GM23248 (cell line): ENCODE results near the gene GABBR2. TPM values are rescaled to one million over a fixed set of nuclear protein-coding genes. Genes with fewer than 3 reads are reported as not detected.
A peak's percentile ranks its signal among the peaks of the same experiment; 100 is the strongest.

ENCODE experiments used
- DNase-seq: peaks from one replicate; pipeline ENCODE4 v3.0.0-alpha.2; 2015
- H2AFZ ChIP-seq: fragments of 200-600 bp; sonication (generic); 2 replicates; pipeline ENCODE4 v1.6.1; 2016; ENCODE audit warnings: antibody characterized with exemption
- H3F3A ChIP-seq: fragments of 200-600 bp; sonication (generic); 2 replicates; pipeline ENCODE4 v1.6.1; 2016; ENCODE audit warnings: mild to moderate bottlenecking, antibody characterized with exemption, mixed run types; ENCODE audit not compliant: insufficient read depth
- H3K27ac ChIP-seq: fragments of 200-600 bp; sonication (generic); 2 replicates; pipeline ENCODE4 v1.5.1; 2016; ENCODE audit warnings: mild to moderate bottlenecking
- H3K27me3 ChIP-seq: fragments of 200-600 bp; sonication (generic); replicated peaks from 2 replicates; pipeline ENCODE4 v1.6.1; 2016; ENCODE audit warnings: mild to moderate bottlenecking; ENCODE audit not compliant: insufficient read depth
- H3K36me3 ChIP-seq: fragments of 200-600 bp; sonication (generic); 2 replicates; pipeline ENCODE4 v1.6.1; 2016; ENCODE audit warnings: low read depth, mild to moderate bottlenecking
- H3K4me1 ChIP-seq: fragments of 200-600 bp; sonication (generic); 2 replicates; pipeline ENCODE4 v1.6.1; 2016; ENCODE audit warnings: mild to moderate bottlenecking; ENCODE audit not compliant: insufficient read depth
- H3K4me2 ChIP-seq: fragments of 200-600 bp; sonication (generic); one replicate; pipeline ENCODE4 v1.6.1; 2016; ENCODE audit warnings: mild to moderate bottlenecking; ENCODE audit not compliant: unreplicated experiment
- H3K4me3 ChIP-seq: fragments of 200-600 bp; sonication (generic); 2 replicates; pipeline ENCODE4 v1.5.1; 2016; ENCODE audit warnings: mild to moderate bottlenecking
- H3K79me2 ChIP-seq: fragments of 200-600 bp; sonication (generic); 2 replicates; pipeline ENCODE4 v1.6.1; 2016; ENCODE audit warnings: mild to moderate bottlenecking; ENCODE audit not compliant: insufficient read depth
- H3K9ac ChIP-seq: fragments of 200-600 bp; sonication (generic); 2 replicates; pipeline ENCODE4 v1.6.1; 2016; ENCODE audit warnings: mild to moderate bottlenecking
- H3K9me2 ChIP-seq: fragments of 200-600 bp; sonication (generic); 2 replicates; pipeline ENCODE4 v1.6.1; 2016; ENCODE audit warnings: mixed run types, mild to moderate bottlenecking, moderate library complexity; ENCODE audit not compliant: insufficient read depth
- H3K9me3 ChIP-seq: fragments of 200-600 bp; sonication (generic); one replicate; pipeline ENCODE4 v1.6.1; 2017; ENCODE audit warnings: low read depth
- H4K20me1 ChIP-seq: fragments of 200-600 bp; sonication (generic); 2 replicates; pipeline ENCODE4 v1.6.0; 2016; ENCODE audit not compliant: insufficient read depth
- EZH2 ChIP-seq: fragments of 200-600 bp; sonication (generic); IDR thresholded peaks from 2 replicates; pipeline ENCODE4 v1.6.1; 2018; ENCODE audit warnings: antibody characterized with exemption, mild to moderate bottlenecking; ENCODE audit not compliant: insufficient read depth, poor library complexity, severe bottlenecking
- EZH2phosphoT487 ChIP-seq: fragments of 200-600 bp; sonication (generic); IDR thresholded peaks from 2 replicates; pipeline ENCODE4 v1.6.1; 2018; ENCODE audit warnings: antibody characterized with exemption, moderate library complexity, mild to moderate bottlenecking, low read depth; ENCODE audit not compliant: insufficient read depth
- WGBS, 2 experiments: methylation state at CpG; one replicate each; pipeline ENCODE4 v1.1.6; 2015 to 2017; ENCODE audit warnings: low lambda C conversion rate in 2 of 2, low coverage in 1 of 2; ENCODE audit errors: missing lambda C conversion rate in 2 of 2; 5-methylcytosine and 5-hydroxymethylcytosine counted together
- in situ Hi-C: fragments of 300-500 bp; cut with MboI; formaldehyde crosslinking; loops from 2 replicates; pipeline ENCODE4 v1.15.0; 2020
- polyA plus RNA-seq: library from polyadenylated mRNA; unstranded; fragments of >200 nt; fragmentation: Nextera tagmentation; extraction: Ambion mirVana; gene quantifications from 2 replicates; pipeline ENCODE4 v1.2.1, GENCODE V29; 2016
- total RNA-seq: library from RNA; depleted of rRNA; stranded (reverse); fragments of >200 nt; shearing (Covaris generic); gene quantifications from 2 replicates; pipeline ENCODE4 v1.2.3, GENCODE V29; 2014

The GABBR2 gene
- total and polyA plus RNA-seq, 2 experiments from 2014 or later, result 7.5 to 13.4 TPM

- 61 to 69% methylated on average over 8 of the region's 8 CpGs for WGBS, 2 experiments
- Histone ChIP-seq H3K9me3 (no peaks in the 10 kb centered on the region), H3K9ac (no peak overlapping the region), H3K36me3 (no peaks in the 10 kb centered on the region), H2AFZ (no peak overlapping the region), H3K27ac (peak overlapping the region; percentile 34), H3K27me3 (no peaks in the 10 kb centered on the region), H3K9me2 (no peaks in the 10 kb centered on the region), H3F3A (peaks cover 18% of the 10 kb centered on the region), H3K4me2 (no peak overlapping the region), H3K79me2 (no peaks in the 10 kb centered on the region), H3K4me1 (peaks cover 20% of the 10 kb centered on the region), H3K4me3 (no peak overlapping the region), H4K20me1 (no peaks in the 10 kb centered on the region)
- TF ChIP-seq EZH2phosphoT487 (no peak), EZH2 (no peak)
- in situ Hi-C loops, result no loop called here
- peak; percentile 50 for DNase-seq
These were observed 351.6 kb downstream of the GABBR2 start for GRCh38 chr9:98356953-98357690.

DNA sequence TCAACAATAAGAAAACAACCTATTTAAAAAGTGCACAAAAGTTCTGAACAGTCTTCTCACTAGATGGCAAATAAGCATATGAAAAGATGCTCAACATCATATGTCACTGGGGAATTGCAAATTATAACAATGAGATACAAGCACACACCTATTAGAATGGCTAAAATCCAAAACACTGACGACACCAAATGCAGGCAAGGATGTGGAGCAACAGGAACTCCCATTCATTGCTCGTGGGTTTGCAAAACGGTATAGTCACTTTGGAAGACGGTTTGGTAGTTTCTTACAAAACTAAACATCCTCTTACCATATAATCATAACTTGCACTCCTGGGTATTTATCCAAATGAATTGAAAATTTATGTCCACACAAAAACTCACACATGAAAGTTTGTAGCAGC lies 352.4 kb downstream of the GABBR2 start:
- Histone ChIP-seq H3K79me2 (no peaks in the 10 kb centered on the region), H3K4me2 (no peak overlapping the region), H3F3A (peaks cover 18% of the 10 kb centered on the region), H3K36me3 (no peaks in the 10 kb centered on the region), H3K9me3 (no peaks in the 10 kb centered on the region), H3K27me3 (no peaks in the 10 kb centered on the region), H3K9me2 (no peaks in the 10 kb centered on the region), H3K9ac (no peak overlapping the region), H2AFZ (no peak overlapping the region), H3K4me1 (peaks cover 20% of the 10 kb centered on the region), H3K4me3 (no peak overlapping the region), H4K20me1 (no peaks in the 10 kb centered on the region), H3K27ac (peak overlapping the region; percentile 34)
- peak; percentile 13 for DNase-seq
- in situ Hi-C loops, result no loop called here
- no peak for TF ChIP-seq EZH2phosphoT487
- TF ChIP-seq EZH2, result no peak
- WGBS, 2 experiments, result 50 to 71% methylated on average over 4 of the region's 4 CpGs

DNA sequence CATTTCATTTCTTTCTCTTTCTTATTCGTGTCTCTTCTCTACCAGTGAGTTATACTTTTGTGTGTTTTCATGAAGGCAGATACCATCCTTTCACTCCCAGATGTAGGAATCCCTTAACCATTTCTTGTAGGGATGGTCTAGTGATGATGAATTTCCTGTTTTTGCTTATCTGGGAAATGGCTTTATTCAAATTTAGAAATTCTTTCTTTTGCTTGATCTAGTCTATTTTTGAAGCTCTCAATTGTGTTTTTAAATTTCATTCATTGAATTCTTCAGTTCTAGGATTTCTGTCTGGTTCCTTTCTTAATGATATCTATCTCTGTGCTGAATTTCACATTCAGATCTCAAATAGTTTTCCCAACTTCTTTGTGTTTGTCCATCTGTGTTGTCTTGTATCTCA lies 357.4 kb downstream of the GABBR2 start:
- Histone ChIP-seq H2AFZ (no peak overlapping the region), H3F3A (peaks cover 5% of the 10 kb centered on the region), H3K4me2 (no peak overlapping the region), H3K4me1 (no peaks in the 10 kb centered on the region), H4K20me1 (no peaks in the 10 kb centered on the region), H3K9me3 (no peaks in the 10 kb centered on the region), H3K9me2 (no peaks in the 10 kb centered on the region), H3K27ac (no peak overlapping the region), H3K27me3 (no peaks in the 10 kb centered on the region), H3K4me3 (no peak overlapping the region), H3K9ac (no peak overlapping the region), H3K36me3 (no peaks in the 10 kb centered on the region), H3K79me2 (no peaks in the 10 kb centered on the region)
- in situ Hi-C loops, result no loop called here
- DNase-seq, result no peak
- TF ChIP-seq EZH2phosphoT487 (no peak), EZH2 (no peak)
- whole genome bisulfite sequencing, 2 experiments, result 30 to 67% methylated on average over 1 of the region's 1 CpG

- Histone ChIP-seq H3K9me2 (no peaks in the 10 kb centered on the region), H3K27ac (no peak overlapping the region), H4K20me1 (no peaks in the 10 kb centered on the region), H3K4me3 (no peak overlapping the region), H3K4me1 (no peaks in the 10 kb centered on the region), H3K4me2 (no peak overlapping the region), H3K36me3 (no peaks in the 10 kb centered on the region), H3F3A (no peaks in the 10 kb centered on the region), H3K9ac (no peak overlapping the region), H3K79me2 (no peaks in the 10 kb centered on the region), H3K9me3 (no peaks in the 10 kb centered on the region), H3K27me3 (no peaks in the 10 kb centered on the region), H2AFZ (no peak overlapping the region)
- no peak for DNase-seq
- WGBS, 2 experiments, result 61 to 63% methylated on average over 3 of the region's 3 CpGs
- TF ChIP-seq EZH2phosphoT487 (no peak), EZH2 (no peak)
- in situ Hi-C loops, result no loop called here
These were observed 361.1 kb downstream of the GABBR2 start for GRCh38 chr9:98347642-98348041.

- H3K36me3 ChIP-seq, result no peaks in the 10 kb centered on the region
- H4K20me1 ChIP-seq, result no peaks in the 10 kb centered on the region
- H3K4me2 ChIP-seq, result no peak overlapping the region
- H3K79me2 ChIP-seq, result no peaks in the 10 kb centered on the region
- in situ Hi-C loops, result no loop called here
- no peaks in the 10 kb centered on the region for H3K9me3 ChIP-seq
- no peak overlapping the region for H3K27ac ChIP-seq
- no peaks in the 10 kb centered on the region for H3F3A ChIP-seq
- no peak for DNase-seq
- H3K4me1 ChIP-seq, result no peaks in the 10 kb centered on the region
- H3K4me3 ChIP-seq, result no peak overlapping the region
- H2AFZ ChIP-seq, result no peak overlapping the region
- H3K9me2 ChIP-seq, result no peaks in the 10 kb centered on the region
- 45 to 64% methylated on average over 6 of the region's 6 CpGs for WGBS, 2 experiments
- TF ChIP-seq EZH2phosphoT487 (no peak), EZH2 (no peak)
- H3K27me3 ChIP-seq, result no peaks in the 10 kb centered on the region
- no peak overlapping the region for H3K9ac ChIP-seq
These were observed 363.7 kb downstream of the GABBR2 start for GRCh38 chr9:98345011-98345410.
